Measurements from ENCODE around the gene ASB1.
A peak's percentile ranks its signal among the peaks of the same experiment; 100 is the strongest.

ASB1 gene

GRCh38 chr2:238413368-238413767 lies 13.4 kb upstream of the ASB1 start:
- peaks cover 10% of the 10 kb centered on the region for H3K4me1 Mint-ChIP-seq
- DNase-seq (no peak), ATAC-seq (no peak)
- peaks cover 12 to 17% of the 10 kb centered on the region in 2 donors for H3K9me3 Mint-ChIP-seq
- no peak overlapping the region for H3K27ac Mint-ChIP-seq
- no peak overlapping the region for H3K4me3 Mint-ChIP-seq
- H3K27me3 Mint-ChIP-seq: no peaks in the 10 kb centered on the region

GRCh38 chr2:238415036-238415764 lies 11.5 kb upstream of the ASB1 start:
- Mint-ChIP-seq H3K4me1 (peaks cover 10% of the 10 kb centered on the region), H3K4me3 (peak overlapping the region in 1 of 2 donors; percentile 10), H3K27me3 (no peaks in the 10 kb centered on the region), H3K27ac (peak overlapping the region; percentile 13 to 94), H3K9me3 (peaks cover 12 to 17% of the 10 kb centered on the region in 2 donors)
- peak; percentile 33 to 55 for DNase-seq
- ATAC-seq: peak; percentile 96

GRCh38 chr2:238415893-238416292 lies 10.8 kb upstream of the ASB1 start:
- Mint-ChIP-seq H3K27ac (no peak overlapping the region), H3K4me3 (no peak overlapping the region), H3K9me3 (peaks cover 12 to 17% of the 10 kb centered on the region in 2 donors), H3K4me1 (peaks cover 10% of the 10 kb centered on the region), H3K27me3 (no peaks in the 10 kb centered on the region)
- ATAC-seq (no peak), DNase-seq (no peak)

- no peak overlapping the region for H3K4me3 Mint-ChIP-seq
- DNase-seq: no peak
- no peak for ATAC-seq
- H3K27ac Mint-ChIP-seq: peak overlapping the region; percentile 13 to 75
- H3K4me1 Mint-ChIP-seq: peaks cover 10% of the 10 kb centered on the region
- H3K27me3 Mint-ChIP-seq: no peaks in the 10 kb centered on the region
- peaks cover 12 to 17% of the 10 kb centered on the region in 2 donors for H3K9me3 Mint-ChIP-seq
These were observed 8.3 kb upstream of the ASB1 start for GRCh38 chr2:238418196-238418998.

- Mint-ChIP-seq H3K27me3 (no peaks in the 10 kb centered on the region), H3K27ac (no peak overlapping the region), H3K4me3 (no peak overlapping the region), H3K9me3 (peaks cover 12 to 17% of the 10 kb centered on the region in 2 donors), H3K4me1 (peaks cover 10% of the 10 kb centered on the region)
- ATAC-seq (no peak), DNase-seq (no peak)
These were observed 7.7 kb upstream of the ASB1 start for GRCh38 chr2:238418999-238419546.

- H3K27ac Mint-ChIP-seq: no peak overlapping the region
- no peak overlapping the region for H3K4me3 Mint-ChIP-seq
- H3K27me3 Mint-ChIP-seq: no peaks in the 10 kb centered on the region
- DNase-seq (no peak), ATAC-seq (no peak)
- H3K4me1 Mint-ChIP-seq: peaks cover 6% of the 10 kb centered on the region
- peaks cover 12 to 14% of the 10 kb centered on the region in 2 donors for H3K9me3 Mint-ChIP-seq
These were observed 6.3 kb upstream of the ASB1 start for GRCh38 chr2:238420442-238420841.

- no peak overlapping the region for H3K4me3 Mint-ChIP-seq
- no peak overlapping the region for H3K27ac Mint-ChIP-seq
- no peak for DNase-seq
- no peak for ATAC-seq
- peaks cover 8 to 9% of the 10 kb centered on the region in 2 donors for H3K9me3 Mint-ChIP-seq
- peaks cover 10% of the 10 kb centered on the region for H3K4me1 Mint-ChIP-seq
- H3K27me3 Mint-ChIP-seq: no peaks in the 10 kb centered on the region
These were observed 5.6 kb upstream of the ASB1 start for GRCh38 chr2:238420878-238421694.

- H3K4me1 Mint-ChIP-seq: peaks cover 13% of the 10 kb centered on the region
- H3K4me3 Mint-ChIP-seq: no peak overlapping the region
- ATAC-seq: no peak
These were observed 5.1 kb upstream of the ASB1 start for GRCh38 chr2:238421695-238422035.

GRCh38 chr2:238422285-238422684 lies 4.4 kb upstream of the ASB1 start:
- peak overlapping the region in 1 of 2 donors; percentile 42 for H3K27ac Mint-ChIP-seq
- DNase-seq (no peak), ATAC-seq (no peak)
- no peak overlapping the region for H3K4me3 Mint-ChIP-seq
- H3K4me1 Mint-ChIP-seq: peaks cover 13% of the 10 kb centered on the region
- H3K27me3 Mint-ChIP-seq: no peaks in the 10 kb centered on the region
- H3K9me3 Mint-ChIP-seq: no peaks in the 10 kb centered on the region

More at GRCh38 chr2:238421695-238422035, 5.1 kb upstream of the ASB1 start:
- Mint-ChIP-seq H3K27me3 (no peaks in the 10 kb centered on the region), H3K9me3 (peaks cover 2 to 3% of the 10 kb centered on the region in 2 donors), H3K27ac (peak overlapping the region in 1 of 2 donors; percentile 49)
- no peak for DNase-seq

- DNase-seq (no peak), ATAC-seq (no peak)
- H3K27me3 Mint-ChIP-seq: no peaks in the 10 kb centered on the region
- peak overlapping the region in 1 of 2 donors; percentile 67 for H3K27ac Mint-ChIP-seq
- no peak overlapping the region for H3K4me3 Mint-ChIP-seq
- peaks cover 19% of the 10 kb centered on the region for H3K4me1 Mint-ChIP-seq
- no peaks in the 10 kb centered on the region for H3K9me3 Mint-ChIP-seq
These were observed 3.8 kb upstream of the ASB1 start for GRCh38 chr2:238422940-238423339.

- Mint-ChIP-seq H3K4me1 (peaks cover 27% of the 10 kb centered on the region), H3K4me3 (no peak overlapping the region), H3K9me3 (no peaks in the 10 kb centered on the region), H3K27ac (no peak overlapping the region), H3K27me3 (no peaks in the 10 kb centered on the region)
- no peak for DNase-seq
- ATAC-seq: no peak
These were observed 3.0 kb upstream of the ASB1 start for GRCh38 chr2:238423561-238424312.

GRCh38 chr2:238424313-238424700 lies 2.4 kb upstream of the ASB1 start:
- Mint-ChIP-seq H3K4me1 (peaks cover 33% of the 10 kb centered on the region), H3K27ac (peak overlapping the region in 1 of 2 donors; percentile 9), H3K4me3 (no peak overlapping the region), H3K27me3 (no peaks in the 10 kb centered on the region), H3K9me3 (no peaks in the 10 kb centered on the region)
- ATAC-seq (no peak), DNase-seq (no peak)

- no peaks in the 10 kb centered on the region for H3K27me3 Mint-ChIP-seq
- no peak for DNase-seq
- peak overlapping the region in 1 of 2 donors; percentile 90 for H3K4me3 Mint-ChIP-seq
- peaks cover 43% of the 10 kb centered on the region for H3K4me1 Mint-ChIP-seq
- H3K9me3 Mint-ChIP-seq: peaks cover 0 to 4% of the 10 kb centered on the region in 2 donors
- no peak overlapping the region for H3K27ac Mint-ChIP-seq
- ATAC-seq: no peak
These were observed 1.2 kb upstream of the ASB1 start for GRCh38 chr2:238425505-238425978.

- H3K4me3 Mint-ChIP-seq: peak overlapping the region; percentile 90 to 92
- no peaks in the 10 kb centered on the region for H3K27me3 Mint-ChIP-seq
- H3K27ac Mint-ChIP-seq: peak overlapping the region; percentile 94 to 95
- ATAC-seq (peak; percentile 39), DNase-seq (peak in 1 of 2 donors; percentile 22)
- peaks cover 0 to 5% of the 10 kb centered on the region in 2 donors for H3K9me3 Mint-ChIP-seq
- H3K4me1 Mint-ChIP-seq: peaks cover 48% of the 10 kb centered on the region
These were observed 654 bp upstream of the ASB1 start for GRCh38 chr2:238425979-238426567.
